ENCODE results near the gene ADGRG4. TPM values are rescaled to one million over a fixed set of nuclear protein-coding genes. Genes with fewer than 3 reads are reported as not detected.

The ADGRG4 gene
- total RNA-seq, 6 experiments from 2014 or later = 0.05 TPM; not detected in 5

DNA sequence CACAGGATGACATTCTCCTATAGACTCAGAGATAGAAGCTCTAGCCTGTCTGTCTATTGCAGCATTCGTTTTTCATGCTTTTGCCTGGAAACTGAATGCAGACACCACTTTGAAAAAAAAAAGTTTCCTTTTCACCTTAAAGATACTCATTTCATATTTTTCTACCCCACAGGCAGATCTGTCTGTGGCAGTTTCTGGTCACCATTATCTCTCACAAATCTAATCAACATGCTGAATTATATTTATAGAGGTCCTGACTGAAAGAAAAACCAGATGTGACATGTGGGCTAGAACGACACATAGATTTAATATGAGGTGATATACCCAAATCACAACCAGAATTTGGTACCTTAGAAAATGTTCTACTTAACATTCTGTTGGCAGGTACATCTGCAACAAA lies 28.2 kb downstream of the ADGRG4 start:
- DNase-seq = no peak
- Mint-ChIP-seq H3K27me3 (ENCODE audit: insufficient read depth) (0 out of 2 replicates have a peak, but pooled peaks cover 2% of the 10 kb centered on the region), H3K4me3 (no peak overlapping the region), H3K9me3 (no peaks in the 10 kb centered on the region), H3K36me3 (ENCODE audit: low read depth) (no peaks in the 10 kb centered on the region), H3K27ac (no peak overlapping the region), H3K4me1 (ENCODE audit: low read depth) (peaks cover 4% of the 10 kb centered on the region; the same call in 1 of the 2 replicates)
- TF ChIP-seq, protein P1, sequence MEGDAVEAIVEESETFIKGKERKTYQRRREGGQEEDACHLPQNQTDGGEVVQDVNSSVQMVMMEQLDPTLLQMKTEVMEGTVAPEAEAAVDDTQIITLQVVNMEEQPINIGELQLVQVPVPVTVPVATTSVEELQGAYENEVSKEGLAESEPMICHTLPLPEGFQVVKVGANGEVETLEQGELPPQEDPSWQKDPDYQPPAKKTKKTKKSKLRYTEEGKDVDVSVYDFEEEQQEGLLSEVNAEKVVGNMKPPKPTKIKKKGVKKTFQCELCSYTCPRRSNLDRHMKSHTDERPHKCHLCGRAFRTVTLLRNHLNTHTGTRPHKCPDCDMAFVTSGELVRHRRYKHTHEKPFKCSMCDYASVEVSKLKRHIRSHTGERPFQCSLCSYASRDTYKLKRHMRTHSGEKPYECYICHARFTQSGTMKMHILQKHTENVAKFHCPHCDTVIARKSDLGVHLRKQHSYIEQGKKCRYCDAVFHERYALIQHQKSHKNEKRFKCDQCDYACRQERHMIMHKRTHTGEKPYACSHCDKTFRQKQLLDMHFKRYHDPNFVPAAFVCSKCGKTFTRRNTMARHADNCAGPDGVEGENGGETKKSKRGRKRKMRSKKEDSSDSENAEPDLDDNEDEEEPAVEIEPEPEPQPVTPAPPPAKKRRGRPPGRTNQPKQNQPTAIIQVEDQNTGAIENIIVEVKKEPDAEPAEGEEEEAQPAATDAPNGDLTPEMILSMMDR (IDR thresholded peaks at IDR 0.05) = no peak

DNA sequence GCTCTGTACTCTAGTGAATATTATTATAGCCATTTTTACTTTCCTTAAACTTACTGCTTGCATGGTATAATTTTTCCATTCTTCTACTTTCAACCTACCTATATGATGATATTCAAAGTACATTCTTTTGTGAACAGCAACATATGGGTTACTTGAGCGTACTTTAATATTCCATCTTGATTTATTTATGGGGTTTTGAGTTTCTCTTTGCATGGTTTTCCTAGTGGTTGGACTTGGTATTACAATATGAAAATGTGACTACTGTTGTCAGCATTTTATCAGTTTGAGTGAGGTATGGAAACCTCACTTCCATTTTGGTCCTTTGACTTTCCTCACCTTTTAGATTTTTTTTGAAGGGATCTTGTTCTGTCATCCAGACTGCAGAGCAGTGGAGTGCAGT lies 35.9 kb downstream of the ADGRG4 start:
- TF ChIP-seq, protein P1 (IDR thresholded peaks at IDR 0.05) = peak; percentile 66
- no peak overlapping the region for H3K27ac Mint-ChIP-seq
- no peak for DNase-seq
- H3K27me3 Mint-ChIP-seq (ENCODE audit: insufficient read depth) = no peaks in the 10 kb centered on the region
- H3K4me3 Mint-ChIP-seq = no peak overlapping the region
- no peaks in the 10 kb centered on the region for H3K9me3 Mint-ChIP-seq
- H3K4me1 Mint-ChIP-seq (ENCODE audit: low read depth) = no peaks in the 10 kb centered on the region
- H3K36me3 Mint-ChIP-seq (ENCODE audit: low read depth) = no peaks in the 10 kb centered on the region

GRCh38 chrX:136339702-136340101 lies 38.9 kb downstream of the ADGRG4 start:
- H3K4me1 Mint-ChIP-seq (ENCODE audit: low read depth) = no peaks in the 10 kb centered on the region
- no peaks in the 10 kb centered on the region for H3K27me3 Mint-ChIP-seq (ENCODE audit: insufficient read depth)
- no peak for DNase-seq

GRCh38 chrX:136344320-136344719 lies 43.6 kb downstream of the ADGRG4 start:
- DNase-seq = no peak
- no peak overlapping the region for H3K27ac Mint-ChIP-seq
- no peaks in the 10 kb centered on the region for H3K27me3 Mint-ChIP-seq (ENCODE audit: insufficient read depth)
- H3K36me3 Mint-ChIP-seq (ENCODE audit: low read depth) = no peaks in the 10 kb centered on the region
- no peak overlapping the region for H3K4me3 Mint-ChIP-seq
- H3K4me1 Mint-ChIP-seq (ENCODE audit: low read depth) = no peaks in the 10 kb centered on the region
- no peaks in the 10 kb centered on the region for H3K9me3 Mint-ChIP-seq
- TF ChIP-seq, protein P1 (IDR thresholded peaks at IDR 0.05) = no peak

More at GRCh38 chrX:136339702-136340101, 38.9 kb downstream of the ADGRG4 start:
- Mint-ChIP-seq H3K27ac (no peak overlapping the region), H3K4me3 (no peak overlapping the region), H3K9me3 (no peaks in the 10 kb centered on the region), H3K36me3 (ENCODE audit: low read depth) (no peaks in the 10 kb centered on the region)
- TF ChIP-seq, protein P1 (IDR thresholded peaks at IDR 0.05) = no peak

- Mint-ChIP-seq H3K4me1 (ENCODE audit: low read depth) (no peaks in the 10 kb centered on the region), H3K36me3 (ENCODE audit: low read depth) (no peaks in the 10 kb centered on the region), H3K4me3 (no peak overlapping the region), H3K27ac (no peak overlapping the region), H3K27me3 (ENCODE audit: insufficient read depth) (no peaks in the 10 kb centered on the region), H3K9me3 (no peaks in the 10 kb centered on the region)
- TF ChIP-seq, protein P1 (IDR thresholded peaks at IDR 0.05) = no peak
- no peak for DNase-seq
These were observed 45.7 kb downstream of the ADGRG4 start for GRCh38 chrX:136346506-136346905.

GRCh38 chrX:136347706-136348105 lies 46.9 kb downstream of the ADGRG4 start:
- TF ChIP-seq, protein P1 (IDR thresholded peaks at IDR 0.05) = no peak
- H3K9me3 Mint-ChIP-seq = no peaks in the 10 kb centered on the region
- H3K27ac Mint-ChIP-seq = no peak overlapping the region
- no peaks in the 10 kb centered on the region for H3K36me3 Mint-ChIP-seq (ENCODE audit: low read depth)
- DNase-seq = no peak
- no peaks in the 10 kb centered on the region for H3K4me1 Mint-ChIP-seq (ENCODE audit: low read depth)
- H3K4me3 Mint-ChIP-seq = no peak overlapping the region
- no peaks in the 10 kb centered on the region for H3K27me3 Mint-ChIP-seq (ENCODE audit: insufficient read depth)

All from HFFc6 (cell line).